GM12878 (cell line): Measurements from ENCODE around the gene GJC1. TPM values are rescaled to one million over a fixed set of nuclear protein-coding genes. Genes with fewer than 3 reads are reported as not detected.

Source experiments
- ATAC-seq: fragments of 200-7000 bp; cut with Tn5 transposase; 3 replicates; pipeline ENCODE4 v1.9.1; 2020; ENCODE audit warnings: mild to moderate bottlenecking, moderate library complexity
- BruUV-seq: library from RNA; stranded (reverse); fragments of 400-500 nt; replicated peaks from 2 replicates; lab custom pipeline; 2021; lab: Mats Ljungman, UMichigan
- CTCF ChIA-PET: fragments of 300-600 bp; sonication (Branson Sonifier 250); formaldehyde crosslinking; extraction: SDS; loops from one replicate; lab custom pipeline; 2021; ENCODE audit warnings: inconsistent platforms; lab: Yijun Ruan, JAX
- POLR2A ChIA-PET: fragments of 350-600 bp; formaldehyde crosslinking; extraction: SDS; loops from one replicate; lab custom pipeline; 2021; ENCODE audit warnings: inconsistent platforms; lab: Charles Lee
- RAD21 ChIA-PET: fragments of 300-600 bp; sonication (Branson Sonifier 250); formaldehyde crosslinking; loops from one replicate; lab custom pipeline; 2023; ENCODE audit warnings: antibody characterized with exemption; ENCODE audit not compliant: unreplicated experiment; lab: Charles Lee
- SMC1A ChIA-PET: fragments of 300-600 bp; sonication (Branson Sonifier 250); formaldehyde crosslinking; loops from one replicate; lab custom pipeline; 2023; ENCODE audit not compliant: unreplicated experiment, uncharacterized antibody; lab: Charles Lee
- DNase-seq: peaks from one replicate; pipeline ENCODE4 v3.0.0-alpha.2; 2011; ENCODE audit warnings: low read depth, low spot score
- FAIRE-seq: peaks from 3 replicates; lab custom pipeline; 2011; peaks lifted over from hg19 to GRCh38; lab: Jason Lieb, UNC
- H2AFZ ChIP-seq: 2 replicates; pipeline ENCODE4 v1.6.0; 2011; ENCODE audit warnings: low read depth, low read length, control low read depth; ENCODE audit not compliant: control insufficient read depth
- H3K27ac ChIP-seq: 2 replicates; pipeline ENCODE4 v1.5.1; 2011; ENCODE audit warnings: control low read depth; ENCODE audit not compliant: control insufficient read depth, insufficient read depth
- H3K27me3 ChIP-seq, 2 experiments: replicated peaks in 1 of 2; 2 replicates each; pipeline versions ENCODE4 v1.6.0 to v1.6.1; 2011; ENCODE audit warnings: low read length in 1 of 2; ENCODE audit not compliant: control insufficient read depth in 2 of 2, insufficient read depth in 2 of 2
- H3K36me3 ChIP-seq, 2 experiments: 2 replicates each; pipeline ENCODE4 v1.5.1; 2011; ENCODE audit warnings: low read length in 1 of 2; ENCODE audit not compliant: control insufficient read depth in 2 of 2, insufficient read depth in 2 of 2
- H3K4me1 ChIP-seq: 2 replicates; pipeline ENCODE4 v1.6.1; 2011; ENCODE audit warnings: mild to moderate bottlenecking, low read length, moderate library complexity, mixed read lengths; ENCODE audit not compliant: control insufficient read depth, insufficient read depth
- H3K4me2 ChIP-seq: 2 replicates; pipeline ENCODE4 v1.6.0; 2011; ENCODE audit warnings: control low read depth; ENCODE audit not compliant: control insufficient read depth, insufficient read depth
- H3K4me3 ChIP-seq: fragments of 200-600 bp; sonication (generic); 2 replicates; pipeline ENCODE4 v1.5.1; 2016
- H3K79me2 ChIP-seq: 2 replicates; pipeline ENCODE4 v1.6.0; 2011; ENCODE audit warnings: low read length; ENCODE audit not compliant: control insufficient read depth, insufficient read depth
- H3K9ac ChIP-seq: 2 replicates; pipeline ENCODE4 v1.8.0; 2011; ENCODE audit warnings: low read length, control low read depth, mixed read lengths; ENCODE audit not compliant: control insufficient read depth, insufficient read depth
- H3K9me3 ChIP-seq: replicated peaks from 3 replicates; pipeline ENCODE4 v1.5.1; 2011; ENCODE audit warnings: mild to moderate bottlenecking, low read length; ENCODE audit not compliant: control insufficient read depth, insufficient read depth
- H4K20me1 ChIP-seq: 2 replicates; pipeline ENCODE4 v1.6.0; 2011; ENCODE audit not compliant: control insufficient read depth, insufficient read depth
- HDGF ChIP-seq: fragments of 450-650 bp; IDR thresholded peaks from 2 replicates; pipeline ENCODE4 v1.6.1; 2016; ENCODE audit warnings: antibody characterized with exemption
- MXI1 ChIP-seq: fragments of 150-350 bp; IDR thresholded peaks from 2 replicates; pipeline ENCODE4 v1.6.1; 2011; ENCODE audit warnings: low read depth, mild to moderate bottlenecking, inconsistent platforms, low read length, improper control_type of control experiment
- ZNF217 ChIP-seq: fragments of 450-650 bp; IDR thresholded peaks from 2 replicates; pipeline ENCODE4 v1.6.1; 2017; ENCODE audit warnings: antibody characterized with exemption, mild to moderate bottlenecking
- WGBS: methylation state at CpG from one replicate; pipeline ENCODE4 v1.1.6; 2016; ENCODE audit warnings: low lambda C conversion rate; ENCODE audit not compliant: insufficient replicate concordance, insufficient coverage; ENCODE audit errors: missing lambda C conversion rate; 5-methylcytosine and 5-hydroxymethylcytosine counted together
- in situ Hi-C: fragments of 300-500 bp; cut with MboI; formaldehyde crosslinking; loops from 9 replicates; pipeline ENCODE4 v1.14.3; 2018; ENCODE audit warnings: mixed read lengths
- intact Hi-C: fragments of 100-400 bp; cut with micrococcal nuclease; formaldehyde crosslinking; loops from one replicate; pipeline ENCODE4 v1.14.2; 2022; ENCODE audit not compliant: unreplicated experiment
- polyA plus RNA-seq, 11 experiments: library from polyadenylated mRNA; depleted of rRNA in 4 of 11; unstranded in 6 of 11; stranded (reverse) in 5 of 11; fragments of >200 nt; fragmentation: Nextera tagmentation in 4 of 11; fragmentation: Illumina TruSeq in 1 of 11; extraction: Ambion mirVana in 4 of 11; extraction: Trizol in 1 of 11; gene quantifications; 1 replicate in 1 of 11; 2 replicates in 10 of 11; pipeline versions ENCODE4 v1.2.1 to v1.2.3, GENCODE V29; 2011 to 2016; ENCODE audit warnings: inconsistent platforms in 2 of 11, missing spikeins in 2 of 11, low read depth in 1 of 11
- total RNA-seq, 4 experiments: library from RNA; depleted of rRNA in 3 of 4; stranded (reverse); fragments of >200 nt in 3 of 4; fragmentation: Illumina TruSeq in 1 of 4; extraction: Trizol in 1 of 4; gene quantifications; 2 replicates each; pipeline versions ENCODE4 v1.2.1 to v1.2.3, GENCODE V29; 2013 to 2021
- TF ChIP-seq, protein P1 (sequence below): fragments of 450-650 bp; IDR thresholded peaks from 2 replicates; pipeline ENCODE4 v1.6.1; 2016; ENCODE audit warnings: mild to moderate bottlenecking
- TF ChIP-seq, protein P2 (sequence below): fragments of 450-650 bp; formaldehyde crosslinking; IDR thresholded peaks from 2 replicates; pipeline ENCODE4 v1.5.0; 2022; ENCODE audit warnings: mild to moderate bottlenecking, missing genetic modification characterization

The GJC1 gene
- total and polyA plus RNA-seq, 10 of the 15 experiments (the other 5 are each of a cell fraction or from before 2014, with no cell fraction given), result 0.37 to 3.4 (median 0.90) TPM

DNA sequence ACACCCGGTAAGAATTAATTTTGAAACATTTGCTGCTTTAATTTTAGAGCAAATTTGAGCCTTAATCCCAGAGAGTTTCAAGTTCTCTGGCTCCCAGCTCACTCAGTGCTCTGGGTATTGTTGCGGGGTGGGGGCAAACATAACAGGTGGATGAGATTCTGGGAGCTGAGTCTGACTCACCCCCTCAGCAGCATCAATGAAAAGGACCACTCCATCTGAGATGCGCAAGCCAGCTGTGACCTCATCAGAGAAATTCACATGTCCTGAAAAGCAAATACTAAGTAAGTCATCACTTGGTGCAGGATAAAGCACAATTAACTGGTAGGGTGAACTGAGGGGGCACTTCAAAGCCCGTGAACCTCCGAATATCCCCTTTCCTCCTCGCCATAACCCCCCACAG lies 49.3 kb upstream of the GJC1 start:
- WGBS, result 99% methylated on average over 6 of the region's 6 CpGs
- in situ Hi-C loops (no loop called here), intact Hi-C loops (no loop called here)
- Histone ChIP-seq H4K20me1 (no peaks in the 10 kb centered on the region; the same call in 1 of the 2 replicates), H3K27me3 (no peaks in the 10 kb centered on the region), H3K4me3 (no peak overlapping the region), H3K27ac (no peak overlapping the region), H2AFZ (no peak overlapping the region), H3K79me2 (no peaks in the 10 kb centered on the region), H3K4me2 (no peak overlapping the region), H3K36me3 (peaks cover 17 to 35% of the 10 kb centered on the region in 2 experiments), H3K9me3 (no peaks in the 10 kb centered on the region), H3K4me1 (no peaks in the 10 kb centered on the region), H3K9ac (no peak overlapping the region)
- POLR2A ChIA-PET, result no interaction called here
- SMC1A ChIA-PET, result interaction anchor here (1.4 kb wide), 1 partner anchor 100 kb away, joined by 4 read pairs; no protein-coding TSS in a partner anchor
- RAD21 ChIA-PET, result interaction anchor here (0.9 kb wide), 1 partner anchor 13 kb away, joined by 3 read pairs; no protein-coding TSS in a partner anchor
- TF ChIP-seq ZNF217 (no peak), MXI1 (no peak), HDGF (no peak)
- TF ChIP-seq, protein P1, sequence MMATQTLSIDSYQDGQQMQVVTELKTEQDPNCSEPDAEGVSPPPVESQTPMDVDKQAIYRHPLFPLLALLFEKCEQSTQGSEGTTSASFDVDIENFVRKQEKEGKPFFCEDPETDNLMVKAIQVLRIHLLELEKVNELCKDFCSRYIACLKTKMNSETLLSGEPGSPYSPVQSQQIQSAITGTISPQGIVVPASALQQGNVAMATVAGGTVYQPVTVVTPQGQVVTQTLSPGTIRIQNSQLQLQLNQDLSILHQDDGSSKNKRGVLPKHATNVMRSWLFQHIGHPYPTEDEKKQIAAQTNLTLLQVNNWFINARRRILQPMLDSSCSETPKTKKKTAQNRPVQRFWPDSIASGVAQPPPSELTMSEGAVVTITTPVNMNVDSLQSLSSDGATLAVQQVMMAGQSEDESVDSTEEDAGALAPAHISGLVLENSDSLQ, result no peak
- TF ChIP-seq, protein P2, sequence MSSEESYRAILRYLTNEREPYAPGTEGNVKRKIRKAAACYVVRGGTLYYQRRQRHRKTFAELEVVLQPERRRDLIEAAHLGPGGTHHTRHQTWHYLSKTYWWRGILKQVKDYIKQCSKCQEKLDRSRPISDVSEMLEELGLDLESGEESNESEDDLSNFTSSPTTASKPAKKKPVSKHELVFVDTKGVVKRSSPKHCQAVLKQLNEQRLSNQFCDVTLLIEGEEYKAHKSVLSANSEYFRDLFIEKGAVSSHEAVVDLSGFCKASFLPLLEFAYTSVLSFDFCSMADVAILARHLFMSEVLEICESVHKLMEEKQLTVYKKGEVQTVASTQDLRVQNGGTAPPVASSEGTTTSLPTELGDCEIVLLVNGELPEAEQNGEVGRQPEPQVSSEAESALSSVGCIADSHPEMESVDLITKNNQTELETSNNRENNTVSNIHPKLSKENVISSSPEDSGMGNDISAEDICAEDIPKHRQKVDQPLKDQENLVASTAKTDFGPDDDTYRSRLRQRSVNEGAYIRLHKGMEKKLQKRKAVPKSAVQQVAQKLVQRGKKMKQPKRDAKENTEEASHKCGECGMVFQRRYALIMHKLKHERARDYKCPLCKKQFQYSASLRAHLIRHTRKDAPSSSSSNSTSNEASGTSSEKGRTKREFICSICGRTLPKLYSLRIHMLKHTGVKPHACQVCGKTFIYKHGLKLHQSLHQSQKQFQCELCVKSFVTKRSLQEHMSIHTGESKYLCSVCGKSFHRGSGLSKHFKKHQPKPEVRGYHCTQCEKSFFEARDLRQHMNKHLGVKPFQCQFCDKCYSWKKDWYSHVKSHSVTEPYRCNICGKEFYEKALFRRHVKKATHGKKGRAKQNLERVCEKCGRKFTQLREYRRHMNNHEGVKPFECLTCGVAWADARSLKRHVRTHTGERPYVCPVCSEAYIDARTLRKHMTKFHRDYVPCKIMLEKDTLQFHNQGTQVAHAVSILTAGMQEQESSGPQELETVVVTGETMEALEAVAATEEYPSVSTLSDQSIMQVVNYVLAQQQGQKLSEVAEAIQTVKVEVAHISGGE (CRISPR knock-in tag), result no peak
- no peak for ATAC-seq
- no peak for FAIRE-seq
- DNase-seq, result no peak
- no TSS peak for BruUV-seq
- CTCF ChIA-PET, result interaction anchor here (0.6 to 2.5 kb wide), 17 partner anchors 10 to 356 kb away, joined by 3 to 21 read pairs (median 3); partner anchors contain the start of genes ACBD4 and EFTUD2
